K562 (cell line): Measurements from ENCODE around the gene PPARD. TPM values are rescaled to one million over a fixed set of nuclear protein-coding genes. Genes with fewer than 3 reads are reported as not detected.

ENCODE experiments used
- ARID3A ChIP-seq: IDR thresholded peaks from 2 replicates; pipeline ENCODE4 v1.6.1; 2012; ENCODE audit warnings: low read depth, low read length, improper control_type of control experiment, borderline replicate concordance
- BDP1 ChIP-seq: IDR thresholded peaks from 3 replicates; pipeline ENCODE4 v1.6.1; 2011; ENCODE audit not compliant: insufficient read length, insufficient read depth
- BHLHE40 ChIP-seq: IDR thresholded peaks from 2 replicates; pipeline ENCODE4 v1.6.1; 2011; ENCODE audit warnings: low read length, improper control_type of control experiment
- CBFA2T3 ChIP-seq: fragments of 450-650 bp; IDR thresholded peaks from 2 replicates; pipeline ENCODE4 v1.6.1; 2017
- FOXP1 ChIP-seq: sonication (generic); formaldehyde crosslinking; IDR thresholded peaks from 2 replicates; pipeline ENCODE4 v1.8.0; 2022; ENCODE audit warnings: mild to moderate bottlenecking, missing genetic modification reagents
- HBP1 ChIP-seq: fragments of 450-650 bp; formaldehyde crosslinking; IDR thresholded peaks from 2 replicates; pipeline ENCODE4 v1.4.0; 2022; ENCODE audit warnings: missing genetic modification characterization
- HIVEP1 ChIP-seq: fragments of 250-450 bp; sonication (Bioruptor Pico); IDR thresholded peaks from 2 replicates; pipeline ENCODE4 v1.4.0; 2020; ENCODE audit warnings: mild to moderate bottlenecking
- KDM5B ChIP-seq: fragments of 200-600 bp; sonication (generic); IDR thresholded peaks from 2 replicates; pipeline ENCODE4 v1.6.1; 2012; ENCODE audit warnings: low read depth, mild to moderate bottlenecking, moderate library complexity, low read length, control low read depth, inconsistent platforms; ENCODE audit not compliant: insufficient replicate concordance
- KLF10 ChIP-seq: fragments of 250-450 bp; sonication (Bioruptor Pico); IDR thresholded peaks from 2 replicates; pipeline ENCODE4 v1.6.1; 2021; ENCODE audit warnings: matching md5 sums
- MED1 ChIP-seq: sonication (generic); formaldehyde crosslinking; IDR thresholded peaks from 2 replicates; pipeline ENCODE4 v1.8.1; 2023; ENCODE audit warnings: missing genetic modification reagents, borderline replicate concordance
- MEF2A ChIP-seq: IDR thresholded peaks from 2 replicates; pipeline ENCODE4 v1.6.1; 2011; ENCODE audit warnings: low read depth, mild to moderate bottlenecking, low read length, moderate library complexity; ENCODE audit not compliant: control insufficient read depth
- MYC ChIP-seq, 2 experiments: fragments of 250-450 bp in 1 of 2; sonication (Bioruptor Pico) in 1 of 2; IDR thresholded peaks; 2 replicates each; pipeline versions ENCODE4 v1.5.1 to v1.6.1; 2012 to 2021; ENCODE audit warnings: low read depth in 2 of 2, borderline replicate concordance in 1 of 2, improper control_type of control experiment in 1 of 2, low read length in 1 of 2, mild to moderate bottlenecking in 1 of 2, moderate library complexity in 1 of 2
- NFIX ChIP-seq: fragments of 250-450 bp; sonication (Bioruptor Pico); IDR thresholded peaks from 2 replicates; pipeline ENCODE4 v1.4.0; 2020; ENCODE audit warnings: low read depth, mild to moderate bottlenecking, moderate library complexity
- NFRKB ChIP-seq: fragments of 450-650 bp; IDR thresholded peaks from 2 replicates; pipeline ENCODE4 v1.6.1; 2016; ENCODE audit warnings: low read depth
- NFYB ChIP-seq: IDR thresholded peaks from 2 replicates; pipeline ENCODE4 v1.6.1; 2011; ENCODE audit warnings: mild to moderate bottlenecking, moderate library complexity; ENCODE audit not compliant: insufficient read length; ENCODE audit errors: extremely low read depth
- POLR2B ChIP-seq: fragments of 450-650 bp; IDR thresholded peaks from 2 replicates; pipeline ENCODE4 v1.6.1; 2018; ENCODE audit warnings: low read depth; ENCODE audit not compliant: partially characterized antibody
- SIN3A ChIP-seq, 2 experiments: fragments of 150-350 bp in 1 of 2; IDR thresholded peaks; 2 replicates each; pipeline ENCODE4 v1.6.1; 2011 to 2016; ENCODE audit warnings: borderline replicate concordance in 2 of 2, low read depth in 2 of 2, low read length in 2 of 2, mild to moderate bottlenecking in 2 of 2, moderate library complexity in 2 of 2; ENCODE audit not compliant: control insufficient read depth in 1 of 2
- SIRT6 ChIP-seq: IDR thresholded peaks from one replicate; pipeline ENCODE4 v1.6.1; 2012; ENCODE audit warnings: low read depth, mild to moderate bottlenecking, control low read depth, inconsistent platforms, low read length, moderate library complexity
- SNRNP70 ChIP-seq: fragments of 200-400 bp; formaldehyde crosslinking; optimal IDR thresholded peaks from 2 replicates; pipeline ENCODE3; 2017; ENCODE audit warnings: low read depth, low read length
- TAF1 ChIP-seq: IDR thresholded peaks from 2 replicates; pipeline ENCODE4 v1.6.1; 2011; ENCODE audit warnings: mild to moderate bottlenecking, low read length, moderate library complexity; ENCODE audit not compliant: insufficient read depth, control insufficient read depth, severe bottlenecking; ENCODE audit errors: extremely low read depth
- TBL1XR1 ChIP-seq, 2 experiments: IDR thresholded peaks; 2 replicates each; pipeline ENCODE4 v1.6.1; 2012; ENCODE audit warnings: improper control_type of control experiment in 2 of 2, low read length in 2 of 2, mild to moderate bottlenecking in 1 of 2
- TCF7L2 ChIP-seq: fragments of 150-350 bp; IDR thresholded peaks from 2 replicates; pipeline ENCODE4 v1.6.1; 2016; ENCODE audit warnings: low read depth, mild to moderate bottlenecking, low read length, moderate library complexity
- ZKSCAN1 ChIP-seq: fragments of 150-350 bp; IDR thresholded peaks from 2 replicates; pipeline ENCODE4 v1.6.1; 2016; ENCODE audit warnings: low read depth, low read length
- ZNF280A ChIP-seq: fragments of 450-650 bp; IDR thresholded peaks from 2 replicates; pipeline ENCODE4 v1.6.1; 2018; ENCODE audit warnings: mild to moderate bottlenecking, low read depth; ENCODE audit not compliant: partially characterized antibody
- ZNF583 ChIP-seq: fragments of 250-450 bp; sonication (Bioruptor Pico); IDR thresholded peaks from 2 replicates; pipeline ENCODE4 v1.4.0; 2020
- polyA plus RNA-seq, 8 experiments: library from polyadenylated mRNA; depleted of rRNA in 4 of 8; stranded (reverse) in 5 of 8; unstranded in 3 of 8; fragments of >200 nt; fragmentation: Nextera tagmentation in 2 of 8; fragmentation: Illumina TruSeq in 1 of 8; extraction: Ambion mirVana in 2 of 8; extraction: Trizol in 1 of 8; gene quantifications; 2 replicates each; pipeline versions ENCODE4 v1.2.1 to v1.2.3, GENCODE V29; 2011 to 2014; ENCODE audit warnings: inconsistent platforms in 1 of 8, missing spikeins in 1 of 8
- total RNA-seq, 7 experiments: library from RNA; depleted of rRNA in 6 of 7; stranded (reverse); fragments of >200 nt in 6 of 7; fragmentation: Illumina TruSeq in 2 of 7; extraction: Trizol in 2 of 7; gene quantifications; 2 replicates each; pipeline versions ENCODE4 v1.2.1 to v1.2.3, GENCODE V29; 2011 to 2021; ENCODE audit warnings: low replicate concordance in 1 of 7

The PPARD gene
- total and polyA plus RNA-seq, 9 of the 15 experiments (the other 6 are each of a cell fraction or from before 2014, with no cell fraction given), result 0.14 to 13.2 (median 3.8) TPM

GRCh38 chr6:35470663-35471120 lies 128.3 kb downstream of the PPARD start (continued):
- TF ChIP-seq MEF2A (no peak), ZKSCAN1 (no peak), HBP1 (CRISPR knock-in tag) (no peak), BDP1 (no peak), SIN3A (IDR thresholded peaks at IDR 0.05; ENCODE audit: borderline replicate concordance in 2 of 2, control insufficient read depth in 1 of 2, low read depth in 2 of 2, low read length in 2 of 2) (peak; percentile 6 to 31; a peak in 1 of 4 replicates), FOXP1 (CRISPR knock-in tag) (no peak), KLF10 (no peak), TAF1 (no peak), MED1 (no peak), CBFA2T3 (no peak; the same call in 1 of the 2 replicates), SIRT6 (peak; percentile 86), ZNF280A (no peak), TBL1XR1 (IDR thresholded peaks at IDR 0.05; ENCODE audit: low read length in 2 of 2) (no peak), ZNF583 (CRISPR knock-in tag) (no peak), NFYB (no peak), HIVEP1 (no peak), TCF7L2 (no peak), BHLHE40 (0 out of 2 replicates have a peak, but pooled peaks have one; percentile 1), POLR2B (peak; percentile 12), ARID3A (no peak), MYC (IDR thresholded peaks at IDR 0.05; ENCODE audit: low read depth, low read length) (no peak), MYC (CRISPR knock-in tag; IDR thresholded peaks at IDR 0.05; ENCODE audit: borderline replicate concordance, low read depth) (no peak), NFRKB (no peak), KDM5B (peak; percentile 8), NFIX (no peak), SNRNP70 (no peak)
